Neural cell (in vitro differentiated cells): Measurements from ENCODE around the gene RRBP1.

Experiments
- EP300 ChIP-seq: fragments of 450-650 bp; conservative IDR thresholded peaks from 2 replicates; pipeline ENCODE4 v1.6.1; 2014; ENCODE audit warnings: antibody characterized with exemption, mild to moderate bottlenecking, moderate library complexity; ENCODE audit not compliant: poor library complexity, severe bottlenecking
- EZH2 ChIP-seq: fragments of 200-600, 300-800 bp; shearing (Covaris generic), sonication (generic); IDR thresholded peaks from 2 replicates; pipeline ENCODE4 v1.6.1; 2014; ENCODE audit warnings: antibody characterized with exemption, low read length, borderline replicate concordance, mild to moderate bottlenecking; ENCODE audit not compliant: insufficient read depth, poor library complexity, severe bottlenecking
- MXI1 ChIP-seq: fragments of 450-650 bp; conservative IDR thresholded peaks from 2 replicates; pipeline ENCODE4 v1.6.1; 2014; ENCODE audit warnings: antibody characterized with exemption, mild to moderate bottlenecking; ENCODE audit not compliant: poor library complexity, severe bottlenecking
- POLR2AphosphoS5 ChIP-seq: IDR thresholded peaks from 2 replicates; pipeline ENCODE4 v1.6.1; 2012
- RAD21 ChIP-seq: fragments of 450-650 bp; conservative IDR thresholded peaks from 2 replicates; pipeline ENCODE4 v1.6.1; 2014; ENCODE audit warnings: antibody characterized with exemption, mild to moderate bottlenecking, moderate library complexity
- SMC3 ChIP-seq: fragments of 450-650 bp; conservative IDR thresholded peaks from 2 replicates; pipeline ENCODE4 v1.6.1; 2014; ENCODE audit warnings: antibody characterized with exemption, mild to moderate bottlenecking, moderate library complexity; ENCODE audit not compliant: poor library complexity
- TAF1 ChIP-seq: IDR thresholded peaks from 2 replicates; pipeline ENCODE4 v1.6.1; 2012; ENCODE audit warnings: low read depth
- TF ChIP-seq, protein P1 (sequence below): fragments of 450-650 bp; IDR thresholded peaks from 2 replicates; pipeline ENCODE4 v1.5.1; 2014; ENCODE audit warnings: antibody characterized with exemption, mild to moderate bottlenecking, moderate library complexity; ENCODE audit not compliant: poor library complexity, severe bottlenecking
- TF ChIP-seq, protein P2 (sequence below): IDR thresholded peaks from 2 replicates; pipeline ENCODE4 v1.6.1; 2012; ENCODE audit warnings: borderline replicate concordance

DNA sequence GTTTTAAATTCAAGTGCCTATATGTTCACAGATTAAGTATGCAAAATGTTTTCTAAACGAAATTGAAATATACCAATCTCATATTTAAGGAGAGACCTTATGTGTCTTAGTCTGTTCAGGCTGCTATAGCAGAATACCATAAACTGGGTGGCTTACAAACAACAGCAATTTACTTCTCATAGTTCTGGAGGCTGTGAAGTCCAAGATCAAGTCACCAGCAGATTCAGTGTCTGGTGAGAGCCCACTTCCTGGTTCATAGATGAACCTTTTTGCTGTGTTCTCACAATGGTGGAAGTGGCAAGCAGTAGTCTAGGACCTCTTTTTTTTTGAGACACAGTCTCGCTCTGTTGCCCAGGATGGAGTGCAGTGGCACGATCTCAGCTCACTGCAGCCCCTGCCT is 115.7 kb downstream of the RRBP1 start:
- TF ChIP-seq TAF1 = no peak
- TF ChIP-seq, protein P1, sequence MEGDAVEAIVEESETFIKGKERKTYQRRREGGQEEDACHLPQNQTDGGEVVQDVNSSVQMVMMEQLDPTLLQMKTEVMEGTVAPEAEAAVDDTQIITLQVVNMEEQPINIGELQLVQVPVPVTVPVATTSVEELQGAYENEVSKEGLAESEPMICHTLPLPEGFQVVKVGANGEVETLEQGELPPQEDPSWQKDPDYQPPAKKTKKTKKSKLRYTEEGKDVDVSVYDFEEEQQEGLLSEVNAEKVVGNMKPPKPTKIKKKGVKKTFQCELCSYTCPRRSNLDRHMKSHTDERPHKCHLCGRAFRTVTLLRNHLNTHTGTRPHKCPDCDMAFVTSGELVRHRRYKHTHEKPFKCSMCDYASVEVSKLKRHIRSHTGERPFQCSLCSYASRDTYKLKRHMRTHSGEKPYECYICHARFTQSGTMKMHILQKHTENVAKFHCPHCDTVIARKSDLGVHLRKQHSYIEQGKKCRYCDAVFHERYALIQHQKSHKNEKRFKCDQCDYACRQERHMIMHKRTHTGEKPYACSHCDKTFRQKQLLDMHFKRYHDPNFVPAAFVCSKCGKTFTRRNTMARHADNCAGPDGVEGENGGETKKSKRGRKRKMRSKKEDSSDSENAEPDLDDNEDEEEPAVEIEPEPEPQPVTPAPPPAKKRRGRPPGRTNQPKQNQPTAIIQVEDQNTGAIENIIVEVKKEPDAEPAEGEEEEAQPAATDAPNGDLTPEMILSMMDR = no peak
- TF ChIP-seq SMC3 = no peak
- no peak for TF ChIP-seq RAD21
- TF ChIP-seq, protein P2, sequence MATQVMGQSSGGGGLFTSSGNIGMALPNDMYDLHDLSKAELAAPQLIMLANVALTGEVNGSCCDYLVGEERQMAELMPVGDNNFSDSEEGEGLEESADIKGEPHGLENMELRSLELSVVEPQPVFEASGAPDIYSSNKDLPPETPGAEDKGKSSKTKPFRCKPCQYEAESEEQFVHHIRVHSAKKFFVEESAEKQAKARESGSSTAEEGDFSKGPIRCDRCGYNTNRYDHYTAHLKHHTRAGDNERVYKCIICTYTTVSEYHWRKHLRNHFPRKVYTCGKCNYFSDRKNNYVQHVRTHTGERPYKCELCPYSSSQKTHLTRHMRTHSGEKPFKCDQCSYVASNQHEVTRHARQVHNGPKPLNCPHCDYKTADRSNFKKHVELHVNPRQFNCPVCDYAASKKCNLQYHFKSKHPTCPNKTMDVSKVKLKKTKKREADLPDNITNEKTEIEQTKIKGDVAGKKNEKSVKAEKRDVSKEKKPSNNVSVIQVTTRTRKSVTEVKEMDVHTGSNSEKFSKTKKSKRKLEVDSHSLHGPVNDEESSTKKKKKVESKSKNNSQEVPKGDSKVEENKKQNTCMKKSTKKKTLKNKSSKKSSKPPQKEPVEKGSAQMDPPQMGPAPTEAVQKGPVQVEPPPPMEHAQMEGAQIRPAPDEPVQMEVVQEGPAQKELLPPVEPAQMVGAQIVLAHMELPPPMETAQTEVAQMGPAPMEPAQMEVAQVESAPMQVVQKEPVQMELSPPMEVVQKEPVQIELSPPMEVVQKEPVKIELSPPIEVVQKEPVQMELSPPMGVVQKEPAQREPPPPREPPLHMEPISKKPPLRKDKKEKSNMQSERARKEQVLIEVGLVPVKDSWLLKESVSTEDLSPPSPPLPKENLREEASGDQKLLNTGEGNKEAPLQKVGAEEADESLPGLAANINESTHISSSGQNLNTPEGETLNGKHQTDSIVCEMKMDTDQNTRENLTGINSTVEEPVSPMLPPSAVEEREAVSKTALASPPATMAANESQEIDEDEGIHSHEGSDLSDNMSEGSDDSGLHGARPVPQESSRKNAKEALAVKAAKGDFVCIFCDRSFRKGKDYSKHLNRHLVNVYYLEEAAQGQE = no peak
- no peak for TF ChIP-seq EP300
- TF ChIP-seq MXI1 = no peak
- no peak for TF ChIP-seq EZH2
- TF ChIP-seq POLR2AphosphoS5 = no peak
